ENCODE measurements around the gene VPS72. TPM values are rescaled to one million over a fixed set of nuclear protein-coding genes. Genes with fewer than 3 reads are reported as not detected.

Gene VPS72
- total RNA-seq, 2 experiments from 2014 or later: 47.4 to 61.0 TPM

DNA sequence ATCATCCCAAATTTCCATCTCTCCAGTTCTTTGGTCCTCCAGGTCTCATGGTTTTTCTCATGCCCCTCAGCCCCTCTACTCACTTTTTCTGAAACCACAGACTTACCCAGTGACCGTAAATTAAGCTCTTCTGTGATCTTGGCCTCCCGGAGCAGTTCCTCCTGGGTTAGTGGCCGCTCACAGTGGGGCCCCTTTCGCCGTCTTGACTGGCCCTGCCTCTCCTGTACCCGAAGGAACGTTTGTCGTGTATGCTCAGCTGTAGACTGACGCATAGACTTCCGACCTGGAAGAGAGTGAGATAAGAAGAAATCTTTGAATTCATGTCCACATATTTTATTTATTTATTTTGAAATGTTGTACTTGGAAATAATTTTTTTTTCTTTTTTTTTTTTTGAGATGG lies 5.8 kb downstream of the VPS72 start:
- Mint-ChIP-seq H3K27me3 (no peaks in the 10 kb centered on the region), H3K4me3 (no peak overlapping the region), H3K36me3 (ENCODE audit: low read depth) (peaks cover 39% of the 10 kb centered on the region), H3K4me1 (ENCODE audit: low read depth) (peaks cover 13% of the 10 kb centered on the region), H3K9me3 (no peaks in the 10 kb centered on the region), H3K27ac (peak overlapping the region; percentile 40)
- CTCF ChIA-PET: interaction anchor here (1.8 kb wide), 1 partner anchor 85 kb away, joined by 8 read pairs; no protein-coding TSS in a partner anchor
- intact Hi-C loops (cut with micrococcal nuclease): no loop called here
- ATAC-seq (no peak), DNase-seq (no peak)
- TF ChIP-seq, protein P1, sequence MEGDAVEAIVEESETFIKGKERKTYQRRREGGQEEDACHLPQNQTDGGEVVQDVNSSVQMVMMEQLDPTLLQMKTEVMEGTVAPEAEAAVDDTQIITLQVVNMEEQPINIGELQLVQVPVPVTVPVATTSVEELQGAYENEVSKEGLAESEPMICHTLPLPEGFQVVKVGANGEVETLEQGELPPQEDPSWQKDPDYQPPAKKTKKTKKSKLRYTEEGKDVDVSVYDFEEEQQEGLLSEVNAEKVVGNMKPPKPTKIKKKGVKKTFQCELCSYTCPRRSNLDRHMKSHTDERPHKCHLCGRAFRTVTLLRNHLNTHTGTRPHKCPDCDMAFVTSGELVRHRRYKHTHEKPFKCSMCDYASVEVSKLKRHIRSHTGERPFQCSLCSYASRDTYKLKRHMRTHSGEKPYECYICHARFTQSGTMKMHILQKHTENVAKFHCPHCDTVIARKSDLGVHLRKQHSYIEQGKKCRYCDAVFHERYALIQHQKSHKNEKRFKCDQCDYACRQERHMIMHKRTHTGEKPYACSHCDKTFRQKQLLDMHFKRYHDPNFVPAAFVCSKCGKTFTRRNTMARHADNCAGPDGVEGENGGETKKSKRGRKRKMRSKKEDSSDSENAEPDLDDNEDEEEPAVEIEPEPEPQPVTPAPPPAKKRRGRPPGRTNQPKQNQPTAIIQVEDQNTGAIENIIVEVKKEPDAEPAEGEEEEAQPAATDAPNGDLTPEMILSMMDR (IDR thresholded peaks at IDR 0.05): no peak
- POLR2A ChIA-PET: interaction anchor here (0.9 kb wide), 1 partner anchor 15 kb away, joined by 3 read pairs; no protein-coding TSS in a partner anchor

DNA sequence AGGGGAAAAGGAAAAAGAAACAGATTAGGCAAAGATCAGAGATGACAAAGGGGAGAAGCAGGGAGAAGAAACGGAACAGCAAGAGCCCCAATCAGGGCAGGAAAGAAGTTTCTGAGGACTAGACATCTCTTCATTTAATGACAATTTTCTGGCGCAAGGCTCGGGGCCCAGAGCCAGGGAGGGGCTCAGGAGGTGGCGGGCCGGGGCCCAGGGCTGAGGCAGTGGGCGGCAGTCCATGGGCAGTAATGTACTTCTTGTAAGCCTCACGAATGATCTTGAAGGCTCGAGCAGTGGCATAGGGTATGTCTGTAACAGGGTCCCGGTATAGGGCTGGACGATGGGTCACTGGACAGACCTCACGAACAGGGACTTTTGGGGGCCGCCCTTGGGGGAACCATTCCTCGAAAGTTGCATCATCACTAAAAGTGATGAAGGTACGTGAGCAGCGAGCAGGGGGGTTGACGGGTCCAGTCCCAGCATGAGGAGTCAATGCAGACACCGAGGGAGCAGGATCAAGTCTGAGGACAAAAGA lies 13.4 kb downstream of the VPS72 start:
- Mint-ChIP-seq H3K4me1 (ENCODE audit: low read depth) (no peaks in the 10 kb centered on the region), H3K27ac (peak overlapping the region; percentile 70), H3K9me3 (no peaks in the 10 kb centered on the region), H3K27me3 (no peaks in the 10 kb centered on the region), H3K4me3 (no peak overlapping the region), H3K36me3 (ENCODE audit: low read depth) (peaks cover 25% of the 10 kb centered on the region)
- ChIA-PET POLR2A (interaction anchor here (0.6 to 0.9 kb wide), 2 partner anchors 11 to 63 kb away, joined by 3 read pairs; no protein-coding TSS in a partner anchor), CTCF (interaction anchor here (0.7 to 2.3 kb wide), 8 partner anchors 12 to 77 kb away, joined by 3 to 8 read pairs (median 4); partner anchors contain the start of genes TNFAIP8L2 and VPS72)
- DNase-seq (no peak), ATAC-seq (no peak)
- TF ChIP-seq, protein P1 (IDR thresholded peaks at IDR 0.05): no peak
- intact Hi-C loops (cut with micrococcal nuclease): no loop called here

DNA sequence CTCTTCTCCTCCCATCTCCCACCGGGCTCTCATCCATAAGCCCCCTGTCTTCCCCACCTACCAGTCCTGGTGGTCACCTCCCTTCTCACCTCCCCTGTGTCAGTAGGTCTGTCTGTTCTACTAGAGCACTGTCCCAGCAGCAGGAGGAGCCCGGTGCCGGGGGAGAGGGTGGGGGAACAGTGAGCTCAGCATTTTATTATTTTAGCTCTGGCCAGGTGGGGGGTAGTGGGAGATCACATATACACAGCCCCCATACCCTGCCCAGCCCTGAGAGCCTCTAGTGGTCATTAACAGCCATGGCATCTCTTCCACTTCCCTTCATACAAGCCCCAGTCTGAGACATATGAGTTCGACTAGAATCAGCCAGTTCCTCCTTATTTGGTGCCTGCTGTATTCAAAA lies 14.1 kb downstream of the VPS72 start, which contains the start of gene TMOD4:
TSS of gene TMOD4 (minus strand) at position 119 of the 400 bp plus-strand sequence. CDS start 1,106 bp downstream, outside the sequence.
- DNase-seq (no peak), ATAC-seq (peak; percentile 80)
- H3K4me1 Mint-ChIP-seq (ENCODE audit: low read depth): no peaks in the 10 kb centered on the region
- H3K36me3 Mint-ChIP-seq (ENCODE audit: low read depth): peaks cover 21% of the 10 kb centered on the region
- CTCF ChIA-PET: interaction anchor here (0.9 to 2.3 kb wide), 6 partner anchors 13 to 77 kb away, joined by 3 to 8 read pairs (median 4); partner anchors contain the start of gene VPS72
- POLR2A ChIA-PET: interaction anchor here (0.9 to 1.7 kb wide), 2 partner anchors 12 to 14 kb away, joined by 3 to 7 read pairs; partner anchors contain the start of gene VPS72
- no peaks in the 10 kb centered on the region for H3K9me3 Mint-ChIP-seq
- no peaks in the 10 kb centered on the region for H3K27me3 Mint-ChIP-seq
- TF ChIP-seq, protein P1 (IDR thresholded peaks at IDR 0.05): peak; percentile 63
- intact Hi-C loops (cut with micrococcal nuclease): no loop called here
- H3K4me3 Mint-ChIP-seq: no peak within 1 kb of the TSS
- peak within 1 kb of the TSS; percentile 70 for H3K27ac Mint-ChIP-seq

DNA sequence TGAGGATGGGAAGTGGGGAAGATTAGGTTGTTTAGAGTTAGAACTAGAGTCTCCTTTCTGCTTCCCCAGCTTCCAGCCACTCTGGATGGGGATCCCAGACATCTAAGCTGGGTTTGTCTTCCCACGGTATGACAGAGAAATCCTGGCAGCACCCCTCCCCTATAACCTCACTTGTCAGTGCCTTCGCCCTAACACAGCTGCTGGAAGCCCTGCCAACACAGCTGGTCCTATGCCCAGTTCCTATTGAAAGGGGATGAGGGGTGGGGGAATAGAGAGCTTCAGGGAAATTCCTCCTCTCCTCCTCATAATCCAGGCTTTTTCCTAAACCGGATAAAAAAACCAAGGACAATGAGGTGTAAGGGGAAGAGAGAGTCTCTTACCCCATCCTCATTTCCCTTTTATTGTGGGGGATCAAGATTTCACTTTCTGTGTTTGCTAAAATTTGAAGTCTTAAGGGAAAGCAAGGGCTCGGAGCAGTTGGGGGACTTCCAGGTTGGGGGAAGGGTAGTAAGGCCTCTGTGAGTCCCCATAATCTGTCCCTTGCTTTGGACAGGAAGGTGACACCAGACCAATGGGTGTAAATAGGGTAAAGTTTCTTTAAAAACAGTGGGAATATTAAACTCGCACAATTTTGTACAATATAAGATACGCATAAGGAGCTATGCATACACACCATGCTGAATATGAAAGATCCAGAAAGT lies 14.8 kb downstream of the VPS72 start:
- CTCF ChIA-PET: interaction anchor here (0.9 to 2.3 kb wide), 6 partner anchors 32 to 77 kb away, joined by 3 to 8 read pairs (median 3); no protein-coding TSS in a partner anchor
- Mint-ChIP-seq H3K4me3 (no peak overlapping the region), H3K9me3 (no peaks in the 10 kb centered on the region), H3K27ac (no peak overlapping the region), H3K36me3 (ENCODE audit: low read depth) (peaks cover 18% of the 10 kb centered on the region), H3K4me1 (ENCODE audit: low read depth) (no peaks in the 10 kb centered on the region), H3K27me3 (no peaks in the 10 kb centered on the region)
- TF ChIP-seq, protein P1 (IDR thresholded peaks at IDR 0.05): no peak
- intact Hi-C loops (cut with micrococcal nuclease): no loop called here
- no peak for ATAC-seq
- DNase-seq: no peak
- POLR2A ChIA-PET: interaction anchor here (0.9 to 1.7 kb wide), 2 partner anchors 13 to 14 kb away, joined by 3 to 7 read pairs; partner anchors contain the start of gene VPS72
